Measurements from ENCODE around the gene WDR81. TPM values are rescaled to one million over a fixed set of nuclear protein-coding genes. Genes with fewer than 3 reads are reported as not detected.

The WDR81 gene
- polyA plus RNA-seq, 1 donor from 2014 or later: 21.6 TPM

GRCh38 chr17:1709403-1709951 lies 15.0 kb upstream of the WDR81 start:
- H3K36me3 Mint-ChIP-seq: no peaks in the 10 kb centered on the region
- peaks cover 2 to 13% (median 2%) of the 10 kb centered on the region in 3 donors for H3K4me1 Mint-ChIP-seq
- H3K9me3 Mint-ChIP-seq: no peaks in the 10 kb centered on the region
- peak overlapping the region in 2 of 4 donors; percentile 27 to 73 for H3K4me3 Mint-ChIP-seq
- no peak overlapping the region for H3K27ac Mint-ChIP-seq
- H3K27me3 Mint-ChIP-seq: peaks cover 42% of the 10 kb centered on the region

GRCh38 chr17:1709971-1710806 lies 14.3 kb upstream of the WDR81 start, which contains the start of gene TLCD2:
TLCD2 (minus strand) TSS chr17:1710377; CDS start chr17:1710242, 135 bp downstream.
- Mint-ChIP-seq H3K27ac (peak within 1 kb of the TSS in 1 of 3 donors; percentile 59), H3K36me3 (no peaks in the 10 kb centered on the region), H3K4me3 (peak within 1 kb of the TSS; percentile 52 to 83 (median 73)), H3K27me3 (peaks cover 39% of the 10 kb centered on the region), H3K9me3 (no peaks in the 10 kb centered on the region), H3K4me1 (peaks cover 2 to 13% (median 4%) of the 10 kb centered on the region in 3 donors)

- Mint-ChIP-seq H3K4me1 (peaks cover 3 to 13% (median 4%) of the 10 kb centered on the region in 3 donors), H3K9me3 (no peaks in the 10 kb centered on the region), H3K36me3 (no peaks in the 10 kb centered on the region), H3K4me3 (peak overlapping the region; percentile 46 to 83 (median 73)), H3K27me3 (peaks cover 37% of the 10 kb centered on the region), H3K27ac (peak overlapping the region in 1 of 3 donors; percentile 59)
These were observed 13.5 kb upstream of the WDR81 start for GRCh38 chr17:1710807-1711553.

GRCh38 chr17:1711804-1712203 lies 12.7 kb upstream of the WDR81 start:
- peaks cover 32% of the 10 kb centered on the region for H3K27me3 Mint-ChIP-seq

GRCh38 chr17:1712271-1712670 lies 12.2 kb upstream of the WDR81 start:
- Mint-ChIP-seq H3K27ac (peak overlapping the region in 1 of 3 donors; percentile 44), H3K27me3 (peaks cover 27% of the 10 kb centered on the region), H3K4me3 (peak overlapping the region in 1 of 4 donors; percentile 75), H3K9me3 (no peaks in the 10 kb centered on the region), H3K36me3 (no peaks in the 10 kb centered on the region), H3K4me1 (peaks cover 8 to 21% (median 8%) of the 10 kb centered on the region in 3 donors)

More at GRCh38 chr17:1711804-1712203, 12.7 kb upstream of the WDR81 start:
- peak overlapping the region in 1 of 3 donors; percentile 44 for H3K27ac Mint-ChIP-seq
- no peaks in the 10 kb centered on the region for H3K36me3 Mint-ChIP-seq
- H3K4me1 Mint-ChIP-seq: peaks cover 4 to 17% (median 4%) of the 10 kb centered on the region in 3 donors
- H3K4me3 Mint-ChIP-seq: peak overlapping the region in 1 of 4 donors; percentile 75
- no peaks in the 10 kb centered on the region for H3K9me3 Mint-ChIP-seq

- peaks cover 13 to 22% (median 13%) of the 10 kb centered on the region in 3 donors for H3K4me1 Mint-ChIP-seq
- H3K9me3 Mint-ChIP-seq: no peaks in the 10 kb centered on the region
- peaks cover 20% of the 10 kb centered on the region for H3K27me3 Mint-ChIP-seq
- peak overlapping the region in 2 of 4 donors; percentile 66 to 75 for H3K4me3 Mint-ChIP-seq
- H3K36me3 Mint-ChIP-seq: no peaks in the 10 kb centered on the region
- H3K27ac Mint-ChIP-seq: peak overlapping the region in 1 of 3 donors; percentile 77
These were observed 11.2 kb upstream of the WDR81 start for GRCh38 chr17:1713160-1713877.

- H3K27me3 Mint-ChIP-seq: peaks cover 16% of the 10 kb centered on the region
- peak overlapping the region in 2 of 4 donors; percentile 44 to 75 for H3K4me3 Mint-ChIP-seq
- H3K27ac Mint-ChIP-seq: peak overlapping the region in 1 of 3 donors; percentile 77
- H3K9me3 Mint-ChIP-seq: no peaks in the 10 kb centered on the region
- peaks cover 13 to 22% (median 13%) of the 10 kb centered on the region in 3 donors for H3K4me1 Mint-ChIP-seq
- H3K36me3 Mint-ChIP-seq: no peaks in the 10 kb centered on the region
These were observed 10.6 kb upstream of the WDR81 start for GRCh38 chr17:1713878-1714426.

GRCh38 chr17:1714427-1714979 lies 10.0 kb upstream of the WDR81 start:
- Mint-ChIP-seq H3K9me3 (no peaks in the 10 kb centered on the region), H3K4me1 (peaks cover 13 to 22% (median 13%) of the 10 kb centered on the region in 3 donors), H3K27ac (peak overlapping the region in 1 of 3 donors; percentile 77), H3K4me3 (peak overlapping the region; percentile 44 to 76 (median 70)), H3K36me3 (no peaks in the 10 kb centered on the region), H3K27me3 (peaks cover 16% of the 10 kb centered on the region)

GRCh38 chr17:1714980-1715802 lies 9.3 kb upstream of the WDR81 start:
- peaks cover 13 to 22% (median 13%) of the 10 kb centered on the region in 3 donors for H3K4me1 Mint-ChIP-seq
- no peaks in the 10 kb centered on the region for H3K9me3 Mint-ChIP-seq
- peaks cover 16% of the 10 kb centered on the region for H3K27me3 Mint-ChIP-seq
- peak overlapping the region in 1 of 3 donors; percentile 22 for H3K27ac Mint-ChIP-seq
- no peaks in the 10 kb centered on the region for H3K36me3 Mint-ChIP-seq
- H3K4me3 Mint-ChIP-seq: peak overlapping the region; percentile 65 to 98 (median 82)

GRCh38 chr17:1715803-1716075 lies 8.8 kb upstream of the WDR81 start:
- H3K4me1 Mint-ChIP-seq: peaks cover 14 to 22% (median 14%) of the 10 kb centered on the region in 3 donors
- no peaks in the 10 kb centered on the region for H3K36me3 Mint-ChIP-seq
- peak overlapping the region in 1 of 3 donors; percentile 99 for H3K27ac Mint-ChIP-seq
- H3K9me3 Mint-ChIP-seq: no peaks in the 10 kb centered on the region
- H3K4me3 Mint-ChIP-seq: peak overlapping the region; percentile 89 to 98 (median 96)
- peaks cover 13% of the 10 kb centered on the region for H3K27me3 Mint-ChIP-seq

GRCh38 chr17:1716076-1716911 lies 8.2 kb upstream of the WDR81 start:
- H3K4me3 Mint-ChIP-seq: peak overlapping the region; percentile 89 to 98 (median 96)
- H3K27ac Mint-ChIP-seq: peak overlapping the region; percentile 94 to 99 (median 96)
- H3K4me1 Mint-ChIP-seq: peaks cover 16 to 19% (median 16%) of the 10 kb centered on the region in 3 donors
- no peaks in the 10 kb centered on the region for H3K36me3 Mint-ChIP-seq
- H3K27me3 Mint-ChIP-seq: peaks cover 8% of the 10 kb centered on the region
- no peaks in the 10 kb centered on the region for H3K9me3 Mint-ChIP-seq

- Mint-ChIP-seq H3K27me3 (peaks cover 8% of the 10 kb centered on the region), H3K9me3 (no peaks in the 10 kb centered on the region), H3K4me1 (peaks cover 14 to 18% (median 16%) of the 10 kb centered on the region in 3 donors), H3K27ac (peak overlapping the region; percentile 94 to 99 (median 96)), H3K4me3 (peak overlapping the region; percentile 89 to 98 (median 96)), H3K36me3 (no peaks in the 10 kb centered on the region)
These were observed 7.4 kb upstream of the WDR81 start for GRCh38 chr17:1716912-1717695.
